HG02970 (cell line): ENCODE measurements around the gene ZNF836.

Source experiments
- ATAC-seq: cut with Tn5 transposase; IDR thresholded peaks from one replicate; pipeline ENCODE4 v1.9.1; 2021; ENCODE audit warnings: mild to moderate bottlenecking, moderate library complexity, moderate number of reproducible peaks; ENCODE audit not compliant: unreplicated experiment, low FRiP score

Gene ZNF836

DNA sequence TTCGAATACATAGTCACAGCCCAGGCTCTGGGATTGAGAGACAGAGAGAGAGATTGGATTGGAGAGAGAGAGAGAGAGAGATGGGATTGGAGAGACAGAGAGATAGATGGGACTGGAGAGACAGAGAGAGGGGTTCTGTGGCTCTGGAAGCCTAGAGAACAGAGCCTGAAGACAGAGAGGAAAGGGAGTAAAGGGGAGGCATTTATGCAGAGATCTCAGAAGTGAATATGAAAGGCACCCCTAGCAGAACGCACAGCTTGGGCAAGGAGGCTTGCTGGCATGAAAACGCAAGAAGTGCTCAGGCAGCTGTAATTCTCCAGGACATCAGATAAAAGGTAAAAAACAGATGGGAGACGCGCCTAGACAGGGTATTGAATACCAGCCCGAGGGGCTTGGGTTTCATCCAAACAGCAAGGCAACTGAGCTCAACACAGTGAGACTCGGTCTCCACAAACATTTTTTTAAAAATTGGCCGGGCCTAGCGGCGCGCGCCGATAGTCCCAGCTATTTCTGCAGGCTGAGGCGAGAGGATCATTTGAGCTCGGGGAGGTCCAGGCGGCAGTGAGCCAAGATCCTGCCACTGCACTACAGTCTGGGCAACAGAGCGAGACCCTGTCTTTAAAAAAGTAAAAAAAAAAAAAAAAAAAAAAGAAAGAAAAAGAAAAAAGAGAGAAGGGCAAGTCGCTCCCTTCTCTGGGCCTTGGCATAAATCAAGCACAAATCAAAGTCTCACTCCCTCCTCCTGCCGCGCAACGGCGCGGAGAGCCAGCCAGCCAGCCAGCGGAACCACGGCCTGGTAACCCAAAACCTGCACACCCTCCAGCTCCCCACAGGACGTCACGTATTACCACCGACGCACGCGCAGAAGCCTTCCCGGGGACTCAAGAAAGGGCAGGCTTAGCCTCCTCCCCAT is 17.7 kb upstream of the ZNF836 start:
- peak; percentile 2 for ATAC-seq

DNA sequence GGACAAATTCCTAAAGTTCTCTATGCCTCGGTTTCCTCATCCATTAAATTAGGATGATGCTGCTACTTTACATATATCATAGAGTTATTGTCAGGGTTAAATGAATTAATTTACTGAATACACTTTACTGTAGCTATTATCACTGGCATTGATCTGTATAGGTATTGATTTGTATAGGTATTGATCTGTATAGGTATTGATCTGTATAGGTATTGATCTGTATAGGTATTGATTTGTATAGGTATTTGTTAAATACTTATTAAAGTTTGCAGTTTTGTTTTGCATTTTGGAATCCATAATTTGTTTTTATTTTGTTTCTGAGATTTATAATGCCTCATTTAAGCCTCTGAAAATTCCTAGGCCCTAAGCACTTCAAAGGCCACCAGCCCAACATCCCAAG is 16.0 kb upstream of the ZNF836 start:
- no peak for ATAC-seq

DNA sequence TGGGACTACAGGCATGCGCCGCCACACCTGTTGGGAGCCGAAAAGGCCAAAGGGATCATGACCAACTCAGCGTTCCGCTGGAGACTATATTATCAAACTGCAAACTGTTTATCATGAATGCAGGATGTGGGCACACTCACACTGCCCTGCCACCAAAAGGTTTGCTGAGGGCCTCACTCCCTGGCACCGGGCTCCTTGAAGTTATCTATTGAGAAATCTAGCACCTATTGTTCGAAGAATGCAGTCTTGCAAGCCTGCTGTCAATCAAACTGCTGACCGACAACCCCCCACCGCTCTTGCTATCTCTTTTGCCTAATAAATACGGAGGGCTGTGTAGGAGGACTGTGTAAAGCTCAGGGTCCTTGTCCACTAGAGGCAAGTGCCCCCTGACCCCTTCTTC is 5.2 kb upstream of the ZNF836 start:
- ATAC-seq, result no peak

DNA sequence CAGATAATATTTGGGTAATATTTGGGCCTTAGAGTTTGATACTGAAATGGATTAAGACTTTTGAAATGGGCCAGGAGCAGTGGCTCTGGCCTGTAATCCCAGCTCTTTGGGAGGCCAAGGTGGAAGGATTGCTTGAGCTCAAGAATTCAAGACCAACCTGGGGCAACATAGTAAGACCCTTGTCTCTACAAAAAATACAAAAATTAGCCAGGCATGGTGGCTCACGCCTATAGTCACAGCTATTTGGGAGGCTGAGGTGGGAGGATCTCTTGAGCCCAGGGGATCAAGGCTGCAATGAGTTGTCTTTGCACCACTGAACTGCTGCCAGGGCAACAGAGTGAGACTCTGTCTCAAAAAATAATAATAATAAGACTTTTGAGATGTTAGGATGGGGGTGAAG is 926 bp upstream of the ZNF836 start:
- ATAC-seq, result no peak

DNA sequence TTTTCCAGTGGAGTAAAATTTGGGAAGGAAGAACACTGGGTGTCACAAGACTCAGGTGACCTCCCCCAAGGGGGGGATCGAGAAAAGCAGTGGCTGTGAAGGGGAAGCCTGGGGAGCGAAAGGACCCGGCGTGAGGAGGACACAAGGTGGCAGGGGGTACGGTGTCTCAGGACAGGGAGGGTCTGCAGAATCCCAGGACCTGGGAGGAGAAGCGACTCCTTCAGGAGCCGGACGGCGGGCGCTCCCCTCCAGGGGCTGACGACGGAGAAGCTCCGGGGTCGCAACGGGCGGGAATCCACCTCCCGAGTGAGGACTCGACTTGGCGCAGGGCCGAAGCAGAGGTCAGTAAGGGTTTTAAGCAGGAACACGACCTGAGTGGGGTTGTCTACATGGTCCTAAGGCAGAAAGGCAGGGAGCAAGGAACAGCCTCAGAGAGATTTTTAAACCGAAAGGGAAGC is 529 bp downstream of the ZNF836 start:
- ATAC-seq, result no peak

DNA sequence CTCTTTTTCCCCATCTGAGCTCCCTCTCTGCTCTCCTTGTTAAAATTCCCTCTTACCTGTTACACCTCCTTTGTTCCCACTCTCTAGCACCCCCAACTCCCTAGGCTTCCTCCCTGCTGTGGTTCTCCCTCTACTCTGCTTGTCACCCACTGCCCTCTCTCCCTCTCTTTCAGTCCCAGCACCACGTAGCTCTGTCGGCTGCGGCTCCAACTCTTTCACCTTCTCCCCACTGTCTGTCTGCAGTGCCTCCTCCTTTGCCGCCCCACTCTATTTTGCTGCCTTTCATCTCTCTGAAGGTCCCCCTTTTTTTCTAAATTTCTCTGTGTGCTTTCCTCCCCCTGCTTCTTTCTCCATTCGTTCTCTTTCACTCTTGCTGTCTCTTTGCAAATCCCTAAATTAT is 1.1 kb downstream of the ZNF836 start:
- ATAC-seq, result no peak

DNA sequence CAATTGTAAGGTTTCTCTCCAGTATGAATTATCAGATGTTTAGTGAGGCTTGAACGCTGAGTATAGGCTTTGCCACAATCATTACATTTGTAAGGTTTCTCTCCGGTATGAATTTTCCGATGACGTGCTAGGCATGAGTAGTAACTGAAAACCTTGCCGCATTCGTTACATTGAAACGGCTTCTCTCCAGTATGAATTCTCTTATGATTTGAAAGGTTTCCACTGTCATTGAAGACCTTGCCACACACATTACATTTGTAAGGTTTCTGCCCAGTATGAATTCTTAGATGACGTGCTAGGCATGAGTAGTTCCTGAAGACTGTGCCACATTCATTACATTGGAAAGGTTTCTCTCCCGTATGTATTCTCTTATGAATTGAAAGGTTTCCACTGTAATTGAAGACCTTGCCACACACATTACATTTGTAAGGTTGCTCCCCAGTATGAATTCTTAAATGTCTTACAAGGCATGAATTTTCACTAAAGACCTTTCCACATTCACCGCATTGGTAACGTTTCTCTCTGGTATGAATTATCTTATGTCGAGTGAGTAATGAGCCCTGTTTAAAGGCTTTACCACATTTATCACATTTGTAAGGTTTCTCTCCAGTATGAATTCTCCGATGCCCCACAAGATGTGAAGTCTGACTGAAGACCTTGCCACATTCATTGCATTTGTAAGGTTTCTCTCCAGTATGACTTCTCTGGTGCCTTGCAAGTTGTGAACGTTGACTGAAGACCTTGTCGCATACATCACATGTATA is 15.6 kb downstream of the ZNF836 start:
- ATAC-seq, result no peak

DNA sequence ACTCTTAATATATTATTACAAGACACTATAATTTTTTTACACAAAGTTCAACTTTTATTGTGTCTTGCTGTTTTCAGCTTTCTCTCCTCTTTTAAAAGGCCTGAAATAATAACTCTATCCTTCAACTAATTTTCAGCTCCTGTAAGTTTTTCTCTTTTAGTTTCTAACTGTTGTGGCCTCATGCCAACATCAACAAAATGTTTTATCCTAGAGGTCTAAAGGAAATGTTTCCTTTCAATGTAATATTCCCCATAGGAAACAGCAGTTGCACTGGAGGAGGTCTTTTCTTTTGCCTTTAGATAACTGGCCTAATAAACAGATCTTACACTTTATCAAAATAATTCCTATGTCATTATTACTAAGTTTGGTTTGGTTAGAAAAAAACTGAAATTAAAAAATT is 23.2 kb downstream of the ZNF836 start:
- no peak for ATAC-seq

DNA sequence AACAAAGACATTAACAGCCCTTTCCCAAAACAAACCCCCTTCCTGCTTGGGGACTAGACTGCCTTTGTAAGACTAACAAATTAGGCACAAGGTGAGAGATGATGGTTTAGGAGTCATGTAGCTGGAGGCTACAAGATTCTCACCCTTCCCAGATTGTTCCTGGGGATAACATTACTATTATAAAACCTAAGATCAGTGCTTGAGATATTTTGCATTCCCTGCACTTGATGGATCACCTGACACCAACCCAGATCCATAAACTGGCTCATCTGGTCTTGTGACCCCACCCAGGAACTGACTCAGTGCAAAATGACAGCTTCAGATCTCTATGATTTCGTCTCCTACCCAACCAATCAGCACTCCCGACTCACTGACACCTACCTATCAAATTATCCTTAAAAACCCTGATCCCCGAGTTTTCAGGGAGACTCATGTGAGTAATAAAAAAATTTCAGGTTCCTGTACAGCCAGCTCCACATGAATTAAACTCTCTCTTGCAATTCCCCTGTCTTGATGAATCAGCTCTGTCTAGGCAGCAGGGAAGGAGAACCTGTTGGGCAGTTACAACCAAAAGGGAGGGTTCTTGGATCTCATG is 29.3 kb downstream of the ZNF836 start:
- ATAC-seq, result no peak

DNA sequence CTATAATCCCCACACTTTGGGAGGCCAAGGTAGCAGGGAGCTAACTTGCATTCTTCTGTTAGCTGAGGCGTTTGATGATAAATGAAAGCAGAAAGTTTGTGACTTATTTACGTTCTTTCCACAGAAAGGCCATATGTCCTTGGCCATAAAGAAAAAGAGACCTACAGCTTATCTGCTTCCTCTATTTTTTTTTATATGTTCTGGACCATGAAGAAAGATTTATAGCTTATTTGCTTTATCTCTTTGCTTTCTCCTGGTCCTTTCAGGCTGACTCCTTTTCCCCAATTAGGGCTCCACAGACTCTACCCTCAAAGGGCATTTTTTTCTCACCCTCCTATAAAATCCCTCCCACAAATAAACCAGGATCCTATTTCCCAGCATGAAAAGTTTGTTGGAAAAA is 30.2 kb downstream of the ZNF836 start:
- ATAC-seq, result no peak

DNA sequence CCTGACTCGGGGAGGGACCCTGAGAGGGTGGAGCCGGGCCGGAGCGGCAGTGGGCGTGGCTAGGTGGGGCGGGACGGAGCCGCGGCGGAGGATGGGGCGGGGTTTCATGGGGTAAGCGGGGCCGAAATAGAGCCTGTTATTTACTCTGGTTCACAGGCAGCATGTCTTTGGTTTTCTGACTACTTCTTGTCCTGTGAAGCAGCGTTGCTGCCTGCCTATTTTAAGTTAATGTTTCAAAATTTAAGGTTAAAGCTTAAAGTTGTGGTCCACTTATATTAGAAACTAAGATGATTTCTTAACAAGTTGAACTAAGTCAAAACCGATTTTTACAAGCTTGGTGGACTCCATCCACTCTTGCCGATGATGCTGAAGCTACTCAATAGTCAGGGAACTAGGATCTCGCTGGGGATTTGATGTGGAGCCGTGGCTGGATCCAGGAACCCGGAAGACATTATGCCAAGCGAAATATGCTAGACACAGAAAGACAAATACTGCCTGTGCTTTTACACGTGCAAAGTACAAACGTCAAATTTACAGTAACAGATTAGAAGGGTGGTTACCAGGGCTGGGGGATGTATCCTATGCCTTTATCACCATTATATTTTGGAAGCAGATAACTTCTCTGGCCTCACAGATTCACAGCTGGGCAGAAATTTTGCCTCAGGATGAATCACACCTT is 31.2 kb downstream of the ZNF836 start:
- ATAC-seq, result peak; percentile 95

DNA sequence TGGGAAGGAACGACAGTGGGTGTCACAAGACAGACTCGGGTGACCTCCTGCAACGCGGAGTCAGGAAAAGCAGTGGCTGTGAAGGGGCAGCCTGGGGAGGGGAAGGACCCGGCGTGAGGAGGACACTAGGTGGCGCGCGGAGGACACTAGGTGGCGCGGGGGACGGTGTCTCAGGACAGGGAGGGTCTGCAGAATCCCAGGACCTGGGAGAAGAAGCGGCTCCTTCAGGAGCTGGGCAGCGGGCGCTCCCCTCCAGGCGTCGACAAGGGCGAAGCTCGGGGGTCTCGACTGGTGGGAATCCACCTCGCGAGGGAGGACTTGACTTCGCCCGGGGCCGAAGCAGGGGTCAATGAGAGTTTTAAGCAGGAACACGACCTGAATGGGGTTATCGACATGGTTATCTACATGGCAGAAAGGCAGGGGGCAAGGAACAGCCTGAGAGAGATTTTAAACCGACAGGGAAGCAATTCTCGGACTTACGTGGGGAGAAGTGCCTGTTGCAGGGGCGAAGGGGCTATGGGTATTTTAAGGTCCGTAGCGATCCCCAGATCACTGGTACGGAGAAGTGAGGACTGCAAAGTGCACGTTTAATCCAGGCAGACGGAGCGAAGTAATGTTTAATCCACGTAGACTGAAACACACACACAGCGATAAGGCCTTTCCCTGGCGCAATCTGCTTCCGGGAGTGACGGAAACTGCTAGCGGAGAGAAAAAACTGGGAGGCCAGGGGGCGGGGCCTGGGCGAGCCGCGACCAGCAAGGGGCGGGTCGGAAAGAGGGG is 32.0 kb downstream of the ZNF836 start, which contains the start of gene ZNF616:
Gene ZNF616 (minus strand): TSS at position 687 of the 780 bp plus-strand sequence. CDS start 9,426 bp downstream, outside the sequence.
- no peak for ATAC-seq

DNA sequence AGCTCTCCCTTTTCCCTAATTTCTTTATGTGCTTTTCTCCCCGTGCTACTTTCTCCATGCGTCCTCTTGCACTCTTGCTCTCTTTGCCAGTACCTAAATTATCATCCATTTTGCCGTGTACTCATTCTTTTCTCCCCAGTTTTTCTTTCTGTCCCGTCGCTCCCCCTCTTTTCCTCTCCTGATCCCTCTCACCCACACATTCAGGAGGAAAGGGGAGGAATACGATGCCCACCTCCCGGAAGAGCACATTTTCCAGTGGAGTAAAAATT is 32.5 kb downstream of the ZNF836 start:
- no peak for ATAC-seq

DNA sequence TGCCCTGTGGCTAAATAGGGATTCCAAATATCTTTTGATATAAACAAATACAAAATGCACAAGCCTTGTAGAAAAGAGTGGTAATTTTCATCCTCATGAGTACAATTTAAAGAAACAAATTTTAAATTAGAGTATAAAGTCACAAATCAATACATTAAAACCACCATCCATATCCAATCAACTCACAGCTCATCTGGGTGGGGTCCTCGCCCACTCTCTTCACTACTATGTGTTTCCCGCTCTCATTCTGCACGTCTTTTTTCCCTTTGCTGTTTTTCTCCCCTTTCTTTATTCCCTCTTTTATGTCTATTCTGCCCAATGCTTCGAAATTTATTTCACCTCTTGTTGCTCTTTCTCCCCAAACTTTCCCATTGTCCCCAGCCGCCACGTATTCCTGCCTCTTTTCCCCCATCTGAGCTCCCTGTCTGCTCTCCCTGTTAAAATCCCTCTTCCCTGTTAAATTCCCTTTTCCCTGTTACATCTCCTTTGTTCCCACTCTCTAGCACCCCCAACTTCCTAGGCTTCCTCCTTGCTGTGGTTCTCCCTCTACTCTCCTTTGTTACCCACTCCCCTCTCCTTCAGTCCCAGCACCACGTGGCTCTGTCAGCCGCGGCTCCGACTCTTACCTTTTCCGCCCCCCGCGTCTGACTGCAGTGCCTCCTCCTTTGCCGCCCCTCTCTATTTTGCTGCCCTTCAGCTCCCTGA is 33.0 kb downstream of the ZNF836 start:
- ATAC-seq, result no peak

DNA sequence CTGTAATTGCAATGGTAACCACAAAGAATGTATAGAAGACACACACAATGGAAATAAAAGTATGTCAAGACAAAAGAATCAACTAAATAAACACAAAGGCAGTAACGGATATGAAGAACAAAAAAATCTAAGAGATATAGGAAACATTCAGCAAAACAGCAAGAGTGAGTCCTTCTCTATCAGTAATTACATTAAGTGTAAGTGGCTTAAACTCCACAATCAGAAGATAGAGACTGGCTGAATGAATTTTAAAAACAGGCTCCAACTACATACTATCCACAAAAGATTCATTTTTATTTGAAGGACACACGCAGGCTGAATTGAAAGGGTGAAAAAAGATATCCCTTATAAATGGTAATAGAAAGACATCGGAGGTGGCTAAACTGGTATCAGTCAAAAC is 51.1 kb downstream of the ZNF836 start:
- no peak for ATAC-seq

DNA sequence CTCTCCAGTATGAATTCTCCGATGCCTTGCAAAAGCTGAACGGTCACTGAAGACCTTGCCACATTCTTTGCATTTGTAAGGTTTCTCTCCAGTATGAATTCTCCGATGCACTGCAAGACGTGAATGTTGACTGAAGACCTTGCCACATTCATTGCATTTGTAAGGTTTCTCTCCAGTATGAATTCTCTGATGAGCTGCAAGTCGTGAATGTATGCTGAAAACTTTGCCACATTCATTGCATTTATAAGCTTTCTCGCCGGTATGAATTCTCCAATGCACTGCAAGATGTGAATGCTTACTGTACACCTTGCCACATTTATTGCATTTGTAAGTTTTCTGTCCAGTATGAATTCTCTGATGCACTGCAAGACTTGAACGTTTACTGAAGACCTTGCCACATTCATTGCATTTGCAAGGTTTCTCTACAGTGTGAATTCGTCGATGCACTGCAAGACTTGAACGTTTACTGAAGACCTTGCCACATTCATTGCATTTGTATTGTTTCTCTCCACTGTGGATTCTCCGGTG is 55.8 kb downstream of the ZNF836 start:
- no peak for ATAC-seq

DNA sequence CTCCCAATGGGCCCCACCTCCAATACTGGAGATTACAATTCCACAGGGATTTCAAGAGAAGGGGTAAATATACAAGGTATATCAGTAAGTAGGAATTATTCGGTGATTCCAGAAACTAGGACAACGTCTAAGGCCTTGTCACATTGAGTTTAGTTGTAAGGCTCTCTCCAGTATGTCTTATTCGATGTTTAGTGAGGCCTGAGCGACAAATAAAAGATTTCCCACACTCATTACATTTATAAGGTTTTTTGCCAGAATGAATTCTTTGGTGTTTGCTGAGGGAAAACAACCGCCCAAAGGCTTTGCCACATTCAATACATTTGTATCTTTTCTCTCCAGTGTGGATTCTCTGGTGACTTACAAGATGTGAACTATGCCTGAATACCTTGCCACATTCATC is 56.7 kb downstream of the ZNF836 start:
- no peak for ATAC-seq

DNA sequence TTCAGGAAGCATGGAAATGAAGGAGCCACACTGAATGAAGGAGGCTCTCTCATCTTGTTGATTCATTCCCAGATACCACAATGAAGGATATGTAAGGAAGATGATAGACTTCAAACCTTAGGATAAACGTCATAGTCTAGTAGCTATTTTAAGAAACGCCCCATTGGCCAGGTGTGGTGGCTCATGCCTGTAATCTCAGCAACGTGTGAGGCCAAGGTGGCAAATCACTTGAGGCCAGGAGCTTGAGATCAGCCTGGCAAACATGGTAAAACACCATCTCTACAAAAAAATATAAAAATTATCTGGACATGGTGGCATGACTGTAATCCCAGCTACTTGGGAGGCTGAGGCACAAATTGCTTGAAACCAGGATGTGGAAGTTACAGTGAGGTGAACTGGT is 58.8 kb downstream of the ZNF836 start:
- ATAC-seq, result no peak

DNA sequence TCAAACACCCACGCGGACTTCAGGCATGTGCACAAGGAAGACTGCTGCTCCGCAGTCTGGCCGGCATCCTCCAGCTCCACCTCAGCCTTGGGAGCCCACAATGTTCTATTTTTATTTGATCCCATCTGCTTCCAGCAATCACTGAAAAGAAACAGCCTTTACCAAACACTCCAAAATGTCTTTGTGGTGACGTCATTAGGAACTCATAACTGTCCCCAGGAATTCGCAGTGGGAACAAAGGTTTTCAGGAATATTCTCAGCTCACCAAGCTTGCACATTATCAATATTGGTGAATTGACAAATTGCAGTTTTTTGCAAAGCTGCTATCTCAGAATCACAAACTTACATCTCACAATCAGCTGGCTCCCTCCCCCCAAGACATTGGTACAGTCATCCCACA is 60.6 kb downstream of the ZNF836 start:
- ATAC-seq, result no peak
